ENCODE data around the gene AVP.

The AVP gene

GRCh38 chr20:3046677-3047462 lies 37.7 kb downstream of the AVP start:
- peaks cover 44% of the 10 kb centered on the region for H3K4me1 Mint-ChIP-seq
- H3K9me3 Mint-ChIP-seq, result no peaks in the 10 kb centered on the region
- H3K27ac Mint-ChIP-seq, result no peak overlapping the region

GRCh38 chr20:3045816-3046676 lies 38.5 kb downstream of the AVP start, which contains the start of gene MRPS26:
Gene MRPS26, plus strand, starts transcription at chr20:3046052. Its CDS starts 17 bp downstream, at chr20:3046069.
- peaks cover 51% of the 10 kb centered on the region for H3K4me1 Mint-ChIP-seq
- H3K4me3 Mint-ChIP-seq, result peak within 1 kb of the TSS; percentile 92
- peak; percentile 91 for DNase-seq
- TF ChIP-seq CTCF (IDR thresholded peaks at IDR 0.05), result no peak
- peak within 1 kb of the TSS; percentile 90 for H3K27ac Mint-ChIP-seq
- no peaks in the 10 kb centered on the region for H3K9me3 Mint-ChIP-seq
- H3K27me3 Mint-ChIP-seq (ENCODE audit: low read depth, poor library complexity), result no peaks in the 10 kb centered on the region
- peaks cover 39% of the 10 kb centered on the region for H3K36me3 Mint-ChIP-seq (ENCODE audit: low read depth)

More at GRCh38 chr20:3046677-3047462, 37.7 kb downstream of the AVP start:
- peaks cover 33% of the 10 kb centered on the region for H3K36me3 Mint-ChIP-seq (ENCODE audit: low read depth)
- peak overlapping the region; percentile 92 for H3K4me3 Mint-ChIP-seq
- DNase-seq, result no peak
- TF ChIP-seq CTCF (IDR thresholded peaks at IDR 0.05), result no peak
- no peaks in the 10 kb centered on the region for H3K27me3 Mint-ChIP-seq (ENCODE audit: low read depth, poor library complexity)

GRCh38 chr20:3045042-3045815 lies 39.3 kb downstream of the AVP start:
- Mint-ChIP-seq H3K36me3 (ENCODE audit: low read depth) (peaks cover 40% of the 10 kb centered on the region), H3K4me3 (peak overlapping the region; percentile 92), H3K4me1 (peaks cover 55% of the 10 kb centered on the region), H3K27me3 (ENCODE audit: low read depth, poor library complexity) (no peaks in the 10 kb centered on the region), H3K9me3 (no peaks in the 10 kb centered on the region), H3K27ac (peak overlapping the region; percentile 90)
- no peak for TF ChIP-seq CTCF (IDR thresholded peaks at IDR 0.05)
- peak; percentile 83 for DNase-seq

GRCh38 chr20:3044336-3044965 lies 40.1 kb downstream of the AVP start:
- Mint-ChIP-seq H3K27ac (no peak overlapping the region), H3K9me3 (no peaks in the 10 kb centered on the region), H3K4me3 (no peak overlapping the region), H3K4me1 (peaks cover 61% of the 10 kb centered on the region), H3K27me3 (ENCODE audit: low read depth, poor library complexity) (no peaks in the 10 kb centered on the region), H3K36me3 (ENCODE audit: low read depth) (peaks cover 38% of the 10 kb centered on the region)
- no peak for TF ChIP-seq CTCF (IDR thresholded peaks at IDR 0.05)
- DNase-seq, result no peak

- Mint-ChIP-seq H3K36me3 (ENCODE audit: low read depth) (peaks cover 38% of the 10 kb centered on the region), H3K4me3 (peak within 1 kb of the TSS; percentile 75), H3K27me3 (ENCODE audit: low read depth, poor library complexity) (no peaks in the 10 kb centered on the region), H3K4me1 (peaks cover 69% of the 10 kb centered on the region), H3K9me3 (no peaks in the 10 kb centered on the region), H3K27ac (peak within 1 kb of the TSS; percentile 92)
- no peak for TF ChIP-seq CTCF (IDR thresholded peaks at IDR 0.05)
- no peak for DNase-seq
These were observed 41.2 kb downstream of the AVP start, which contains the start of gene GNRH2 for GRCh38 chr20:3043322-3043721. Gene GNRH2, plus strand, starts transcription at chr20:3043622. Its CDS starts 793 bp downstream, at chr20:3044415.

Data from nephron progenitor cell (in vitro differentiated cells).